Muscle of back (tissue), 11 donors: ENCODE results near the gene RHOU. TPM values are rescaled to one million over a fixed set of nuclear protein-coding genes. Genes with fewer than 3 reads are reported as not detected.

Experiments used
- DNase-seq, 3 donors: peaks; one replicate each; pipeline versions ENCODE4 v3.0.0 to v3.0.0-alpha.2; 2013
- polyA plus RNA-seq, 10 donors: library from polyadenylated mRNA; unstranded; fragments of 120-200 nt; gene quantifications; one replicate each; pipeline ENCODE4 v1.2.1, GENCODE V29; 2013; ENCODE audit not compliant: insufficient read length in 10 of 10

RHOU gene
- polyA plus RNA-seq, 10 donors = 18.9 to 23.9 (median 21.2) TPM

DNA sequence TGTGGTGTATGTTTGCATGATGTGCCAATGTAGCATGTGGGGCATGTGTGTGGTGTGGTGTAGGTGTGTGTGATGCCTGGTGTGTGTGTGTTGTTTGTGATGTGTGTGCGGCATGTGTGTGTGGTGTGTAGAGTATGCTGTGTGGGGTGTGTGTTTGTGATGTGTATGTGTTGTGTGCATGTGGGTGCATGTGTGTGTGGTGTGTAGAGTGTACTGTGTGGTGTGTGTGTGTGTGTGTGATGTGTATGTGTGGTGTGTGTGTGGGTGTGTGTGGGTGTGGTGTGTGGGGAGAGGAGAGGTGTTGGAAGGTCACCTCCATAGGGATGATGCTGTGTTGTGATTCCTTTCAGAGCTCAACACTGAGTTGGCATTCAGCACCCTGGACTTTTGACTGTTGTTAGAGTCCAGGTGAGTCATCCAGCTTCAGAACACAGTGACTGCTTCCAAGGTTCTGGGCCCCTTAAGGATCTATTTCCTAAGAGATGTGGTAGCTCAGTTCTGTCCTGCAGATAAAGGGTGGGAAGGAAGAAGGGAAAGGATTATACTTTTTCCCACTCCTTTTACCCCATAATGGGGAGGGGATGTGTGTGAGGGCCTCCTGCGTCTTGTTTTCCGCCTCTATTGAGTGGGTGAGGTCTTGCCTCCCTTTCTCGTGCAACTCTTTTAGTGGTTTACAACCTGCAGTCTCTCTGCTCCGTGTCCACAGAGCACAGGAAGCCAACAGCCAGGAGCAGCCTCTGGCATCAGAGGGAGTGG, 47.6 kb downstream of the RHOU start:
- DNase-seq = peak in 1 of 3 donors; percentile 22

GRCh38 chr1:228783418-228784040, 48.2 kb downstream of the RHOU start:
- DNase-seq = no peak

- no peak for DNase-seq
Observed at GRCh38 chr1:228784181-228784580, 48.9 kb downstream of the RHOU start.

- DNase-seq = no peak
Observed at GRCh38 chr1:228785366-228786330, 50.4 kb downstream of the RHOU start.

- no peak for DNase-seq
Observed at GRCh38 chr1:228786361-228787129, 51.3 kb downstream of the RHOU start.

DNA sequence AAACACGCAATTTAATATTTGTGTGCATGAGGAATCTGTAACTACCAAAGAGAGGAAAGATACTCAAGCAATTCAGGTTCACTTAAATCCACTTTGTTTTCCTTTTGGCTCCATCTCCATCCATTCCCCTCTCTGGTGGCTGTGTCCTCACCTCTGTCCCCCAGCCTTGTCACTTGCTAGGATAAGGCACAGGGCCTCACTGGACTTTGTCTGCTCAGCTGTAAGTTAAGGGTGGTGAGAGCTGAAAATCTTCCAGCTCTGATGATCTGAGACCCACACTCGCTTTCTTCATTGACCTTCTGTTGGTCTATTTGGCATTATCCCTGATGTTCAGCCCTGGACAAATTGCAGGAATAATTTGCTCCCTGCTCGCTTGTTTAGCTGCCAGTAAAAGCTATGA, 56.5 kb downstream of the RHOU start:
- no peak for DNase-seq

DNA sequence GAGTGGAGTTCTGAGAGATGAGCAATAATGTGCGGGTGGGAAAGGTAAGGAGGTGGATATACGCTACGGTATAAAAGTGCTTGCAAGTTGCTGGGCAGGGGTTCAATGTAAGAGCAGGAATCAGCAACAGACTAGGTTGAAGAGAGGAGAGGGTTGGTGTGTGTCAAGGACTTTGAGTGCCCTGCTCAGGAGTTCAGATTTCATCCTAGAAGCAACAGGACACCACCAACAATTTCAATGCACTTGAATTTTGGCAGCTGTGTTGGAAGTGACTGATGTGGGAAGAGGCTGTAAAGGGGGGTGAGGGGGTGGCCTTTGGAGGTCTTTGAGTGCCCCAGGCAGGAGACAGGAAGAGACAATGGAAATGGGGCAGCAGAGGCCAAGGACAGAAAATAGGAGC, 57.3 kb downstream of the RHOU start:
- peak in 1 of 3 donors; percentile 8 for DNase-seq

DNA sequence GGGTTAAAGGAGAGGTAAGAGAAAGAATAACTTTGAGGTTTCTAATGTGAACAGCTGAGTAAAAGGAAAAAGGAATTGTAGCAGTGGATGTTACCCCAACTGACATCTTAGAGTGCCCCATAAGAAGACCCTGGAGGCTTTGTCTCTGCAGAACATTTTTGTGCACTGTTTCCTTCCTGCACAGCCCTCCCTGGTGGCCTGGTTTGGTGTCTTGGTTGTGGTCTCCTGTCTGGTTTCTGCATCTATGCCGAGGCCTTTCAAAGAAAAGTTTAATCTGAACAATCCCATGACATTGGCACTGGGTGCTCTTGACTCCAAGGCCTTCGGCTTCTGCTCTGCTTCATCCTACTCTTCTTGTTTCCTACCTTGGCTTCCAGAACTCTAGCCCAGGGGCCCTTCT, 57.8 kb downstream of the RHOU start:
- no peak for DNase-seq

- DNase-seq = peak in 1 of 3 donors; percentile 10
Observed at GRCh38 chr1:228794173-228794572, 58.9 kb downstream of the RHOU start.

DNA sequence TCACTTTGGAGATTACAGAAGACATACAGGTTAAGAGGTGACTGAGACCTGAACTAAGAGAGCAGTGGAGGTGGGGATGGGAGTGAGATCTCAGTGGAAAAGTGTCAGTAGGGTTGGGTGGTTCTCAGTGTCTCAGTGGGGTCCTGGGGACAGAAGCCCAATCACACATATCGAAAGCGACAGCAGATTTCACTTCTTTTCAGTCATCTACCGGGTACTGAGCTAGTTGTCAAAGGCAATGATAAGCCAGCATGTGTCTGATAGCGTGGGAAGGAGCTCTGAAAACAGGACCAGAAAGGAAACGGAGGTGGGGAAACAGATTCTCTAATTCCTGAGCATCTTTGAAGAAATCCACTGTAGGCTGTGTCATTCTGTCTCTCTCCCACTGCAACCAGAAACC, 59.5 kb downstream of the RHOU start:
- no peak for DNase-seq

DNA sequence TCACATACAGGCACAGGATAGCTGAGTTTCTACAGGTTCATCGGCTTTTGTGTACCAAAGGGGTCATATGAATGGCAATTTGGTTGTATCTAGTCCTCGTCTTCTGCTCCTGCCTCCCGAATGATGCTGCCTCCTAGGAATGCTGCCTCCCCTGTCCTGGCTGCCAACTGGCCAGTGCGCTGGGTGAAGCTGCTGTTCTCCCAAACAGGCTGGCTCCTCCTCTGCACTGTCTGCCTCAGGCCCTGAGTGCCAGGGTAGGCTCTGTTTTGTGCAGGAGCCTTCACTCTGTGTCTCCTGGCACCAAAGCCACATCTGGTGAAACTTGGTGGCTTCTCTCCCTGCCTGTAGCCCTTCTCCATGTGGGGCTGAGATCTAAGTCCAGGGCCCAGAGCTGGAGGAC, 60.3 kb downstream of the RHOU start:
- no peak for DNase-seq

Other genes starting within 250 kb of the RHOU start
- 10 to 100 TPM; 43.9 to 66.2 (median 55.0) TPM for gene RNF187, start 248.1 kb upstream of the RHOU start, polyA plus RNA-seq